ENCODE measurements around the gene PDE4A.
"Not testable (repeated sequence)": the region's sequence is repeated elsewhere in the genome, so short reads cannot be mapped to it uniquely, and the experiment has no call there.

Gene PDE4A

DNA sequence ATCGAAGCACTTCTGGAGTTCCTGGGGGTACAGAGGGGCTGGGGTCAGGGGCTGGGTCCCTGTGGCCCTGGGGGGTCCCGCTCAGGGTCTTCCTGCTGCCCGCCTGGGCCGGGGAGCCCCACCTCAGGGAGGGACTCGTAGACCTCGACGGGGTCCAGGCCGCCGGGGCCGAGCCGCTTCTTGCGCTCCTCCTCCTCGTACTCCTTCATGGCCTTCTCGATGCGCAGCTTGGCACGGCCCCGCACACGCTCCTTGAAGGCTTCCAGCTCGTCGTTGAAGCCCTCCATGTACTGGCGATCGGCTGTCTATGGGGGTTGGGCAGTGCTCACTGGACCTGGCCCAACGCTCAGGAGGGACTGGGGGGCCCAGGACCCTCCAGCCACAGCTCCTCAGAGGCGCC, 27.2 kb upstream of the PDE4A start:
- DNase-seq (ENCODE audit: low spot score) = no peak
- in situ Hi-C loops (cut with MboI; ENCODE audit: low pct_unique_long_range_greater_than_20kb, low sequenced_read_pairs, unreplicated experiment) = no loop called here
- TF ChIP-seq, protein P1, sequence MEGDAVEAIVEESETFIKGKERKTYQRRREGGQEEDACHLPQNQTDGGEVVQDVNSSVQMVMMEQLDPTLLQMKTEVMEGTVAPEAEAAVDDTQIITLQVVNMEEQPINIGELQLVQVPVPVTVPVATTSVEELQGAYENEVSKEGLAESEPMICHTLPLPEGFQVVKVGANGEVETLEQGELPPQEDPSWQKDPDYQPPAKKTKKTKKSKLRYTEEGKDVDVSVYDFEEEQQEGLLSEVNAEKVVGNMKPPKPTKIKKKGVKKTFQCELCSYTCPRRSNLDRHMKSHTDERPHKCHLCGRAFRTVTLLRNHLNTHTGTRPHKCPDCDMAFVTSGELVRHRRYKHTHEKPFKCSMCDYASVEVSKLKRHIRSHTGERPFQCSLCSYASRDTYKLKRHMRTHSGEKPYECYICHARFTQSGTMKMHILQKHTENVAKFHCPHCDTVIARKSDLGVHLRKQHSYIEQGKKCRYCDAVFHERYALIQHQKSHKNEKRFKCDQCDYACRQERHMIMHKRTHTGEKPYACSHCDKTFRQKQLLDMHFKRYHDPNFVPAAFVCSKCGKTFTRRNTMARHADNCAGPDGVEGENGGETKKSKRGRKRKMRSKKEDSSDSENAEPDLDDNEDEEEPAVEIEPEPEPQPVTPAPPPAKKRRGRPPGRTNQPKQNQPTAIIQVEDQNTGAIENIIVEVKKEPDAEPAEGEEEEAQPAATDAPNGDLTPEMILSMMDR (IDR thresholded peaks at IDR 0.05; ENCODE audit: extremely low read depth, insufficient read depth, missing control alignments) = no peak

DNA sequence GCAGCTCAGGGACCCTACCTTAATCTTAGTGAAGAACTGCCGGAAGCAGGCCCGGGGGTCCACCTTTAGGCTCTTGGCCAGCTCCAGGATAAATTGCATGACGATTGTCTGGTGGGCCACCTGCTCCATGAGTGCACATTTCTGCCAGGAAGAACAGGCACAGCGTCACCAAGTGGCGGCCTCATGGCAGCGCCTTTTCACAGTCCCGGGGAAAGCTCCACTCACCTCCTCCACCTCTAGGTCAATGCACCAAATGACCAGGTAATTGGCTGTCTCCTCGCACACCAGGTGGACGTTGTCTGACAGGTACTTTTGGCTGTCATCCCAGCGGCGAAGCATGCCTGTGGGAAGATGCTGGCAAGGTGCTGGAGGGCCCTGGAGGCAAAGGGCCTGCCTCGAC, 25.3 kb upstream of the PDE4A start:
- in situ Hi-C loops (cut with MboI; ENCODE audit: low pct_unique_long_range_greater_than_20kb, low sequenced_read_pairs, unreplicated experiment) = no loop called here

DNA sequence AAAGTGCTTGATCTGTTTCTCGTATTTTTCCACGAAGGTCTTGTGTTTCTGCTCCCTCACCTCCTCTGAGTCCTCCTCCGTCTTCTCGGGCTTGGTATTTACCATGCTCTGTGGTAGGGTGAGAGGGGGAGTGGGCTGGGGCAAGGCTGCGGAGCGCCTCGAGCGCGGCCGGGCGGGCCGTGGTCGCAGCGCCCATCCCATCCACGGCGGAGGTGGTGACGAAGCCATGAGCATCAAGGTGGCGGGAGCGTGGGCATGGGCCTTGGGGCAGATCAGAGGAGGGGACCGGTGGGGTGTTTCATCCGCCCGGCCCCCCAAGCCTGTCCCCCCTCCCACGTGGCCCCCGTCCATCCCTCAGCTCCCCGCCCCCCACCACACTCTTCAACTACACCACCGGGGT, 24.9 kb upstream of the PDE4A start:
- TF ChIP-seq, protein P1 (IDR thresholded peaks at IDR 0.05; ENCODE audit: extremely low read depth, insufficient read depth, missing control alignments) = no peak
- in situ Hi-C loops (cut with MboI; ENCODE audit: low pct_unique_long_range_greater_than_20kb, low sequenced_read_pairs, unreplicated experiment) = no loop called here
- DNase-seq (ENCODE audit: low spot score) = no peak

More for the DNA sequence above, 25.3 kb upstream of the PDE4A start:
- no peak for DNase-seq (ENCODE audit: low spot score)
- TF ChIP-seq, protein P1 (IDR thresholded peaks at IDR 0.05; ENCODE audit: extremely low read depth, insufficient read depth, missing control alignments) = no peak

DNA sequence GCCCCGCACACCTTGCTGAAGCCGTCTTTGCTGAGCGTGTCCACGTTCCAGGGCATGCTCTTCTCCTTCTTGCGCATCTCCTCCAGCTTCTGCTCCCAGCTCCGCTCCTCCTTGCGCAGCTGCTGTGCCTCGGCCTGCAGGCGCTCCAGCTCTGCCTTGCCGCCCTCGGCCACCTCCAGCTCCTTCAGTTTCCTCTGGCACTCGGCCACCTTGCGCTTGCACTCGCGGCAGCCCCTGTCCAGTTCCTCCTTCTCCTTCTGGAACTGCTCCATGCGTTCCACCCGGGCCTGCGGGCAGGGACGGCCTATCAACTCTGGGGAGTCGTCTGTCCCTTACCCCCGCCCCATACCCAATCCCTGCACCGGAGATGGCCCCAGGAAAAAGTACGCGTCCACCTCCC, 24.4 kb upstream of the PDE4A start:
- TF ChIP-seq, protein P1 (IDR thresholded peaks at IDR 0.05; ENCODE audit: extremely low read depth, insufficient read depth, missing control alignments) = no peak
- in situ Hi-C loops (cut with MboI; ENCODE audit: low pct_unique_long_range_greater_than_20kb, low sequenced_read_pairs, unreplicated experiment) = no loop called here
- DNase-seq (ENCODE audit: low spot score) = no peak

DNA sequence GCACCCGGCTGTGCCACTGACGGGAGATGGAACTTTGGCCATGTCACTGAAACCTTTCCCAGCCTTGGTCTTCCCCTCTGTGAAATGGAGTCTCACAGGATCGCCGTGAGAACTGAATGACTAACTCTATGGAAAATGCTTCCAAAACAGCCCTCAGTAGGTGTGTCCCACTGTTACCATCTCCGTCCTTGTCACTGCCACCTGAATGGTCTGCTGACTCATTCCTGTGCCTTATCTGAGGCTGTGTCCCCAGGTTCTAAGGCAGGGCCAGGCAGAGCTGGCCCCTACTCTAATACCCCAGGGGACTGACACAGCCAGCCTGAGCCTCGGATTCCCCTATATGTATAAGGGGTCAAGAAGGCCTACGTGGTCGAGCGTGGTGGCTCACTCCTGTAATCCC, 21.5 kb upstream of the PDE4A start:
- TF ChIP-seq, protein P1 (IDR thresholded peaks at IDR 0.05; ENCODE audit: extremely low read depth, insufficient read depth, missing control alignments) = no peak
- in situ Hi-C loops (cut with MboI; ENCODE audit: low pct_unique_long_range_greater_than_20kb, low sequenced_read_pairs, unreplicated experiment) = no loop called here
- DNase-seq (ENCODE audit: low spot score) = no peak

DNA sequence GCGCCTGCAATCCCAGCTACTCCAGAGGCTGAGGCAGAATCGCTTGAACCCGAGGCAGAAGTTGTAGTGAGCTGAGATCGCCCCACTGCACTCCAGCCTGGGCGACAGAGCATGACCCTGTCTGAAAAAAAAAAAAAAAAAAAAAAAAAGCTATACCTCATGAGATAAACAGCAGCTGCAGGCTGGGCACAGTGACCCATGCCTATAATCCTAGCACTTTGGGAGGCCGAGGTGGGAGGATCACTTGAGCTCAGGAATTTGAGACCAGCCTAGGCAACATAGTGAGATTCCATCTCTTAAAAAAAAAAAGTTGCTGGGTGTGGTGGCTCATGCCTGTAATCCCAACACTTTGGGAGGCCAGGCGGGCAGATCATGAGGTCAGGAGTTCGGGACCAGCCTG, 21.0 kb upstream of the PDE4A start:
- in situ Hi-C loops (cut with MboI; ENCODE audit: low pct_unique_long_range_greater_than_20kb, low sequenced_read_pairs, unreplicated experiment) = not testable (repeated sequence)

DNA sequence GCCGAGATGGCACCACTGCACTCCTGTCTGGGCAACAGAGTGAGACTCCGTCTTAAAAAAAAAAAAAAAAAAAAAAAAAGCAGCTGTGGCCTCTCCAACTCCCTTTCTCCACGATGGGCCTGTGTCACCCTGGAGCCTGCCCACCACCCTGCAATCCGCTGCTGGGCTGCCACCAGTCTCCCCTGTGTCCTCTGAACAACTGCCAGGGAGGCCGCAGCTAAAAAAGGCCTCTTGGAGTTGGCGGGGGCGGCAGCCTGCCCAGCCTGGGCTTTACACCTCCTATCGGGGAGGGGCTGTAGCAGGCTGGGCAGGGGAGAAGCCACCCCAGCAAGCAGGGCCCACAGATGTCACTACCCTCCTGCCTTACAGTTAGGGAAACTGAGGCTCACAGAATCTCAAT, 20.5 kb upstream of the PDE4A start:
- in situ Hi-C loops (cut with MboI; ENCODE audit: low pct_unique_long_range_greater_than_20kb, low sequenced_read_pairs, unreplicated experiment) = no loop called here
- DNase-seq (ENCODE audit: low spot score) = no peak
- TF ChIP-seq, protein P1 (IDR thresholded peaks at IDR 0.05; ENCODE audit: extremely low read depth, insufficient read depth, missing control alignments) = no peak

More for the DNA sequence above, 21.0 kb upstream of the PDE4A start:
- not testable (repeated sequence) for DNase-seq (ENCODE audit: low spot score)
